H1 (cell line): ENCODE data around the gene FNDC5. TPM values are rescaled to one million over a fixed set of nuclear protein-coding genes. Genes with fewer than 3 reads are reported as not detected.

Experiments
- CTCF ChIA-PET: fragments of 300-600 bp; sonication (Branson Sonifier 250); formaldehyde crosslinking; loops from one replicate; lab custom pipeline; 2021; ENCODE audit not compliant: partially characterized antibody; lab: Charles Lee
- POLR2A ChIA-PET: fragments of 300-600 bp; sonication (Branson Sonifier 250); formaldehyde crosslinking; loops from one replicate; lab custom pipeline; 2021; ENCODE audit warnings: inconsistent platforms; ENCODE audit not compliant: partially characterized antibody; lab: Charles Lee
- DNase-seq, 2 experiments: peaks; one replicate each; pipeline versions ENCODE4 v3.0.0 to v3.0.0-alpha.2; 2010 to 2022; ENCODE audit warnings: low spot score in 2 of 2, low read depth in 1 of 2, mixed read lengths in 1 of 2
- FAIRE-seq: peaks from 2 replicates; lab custom pipeline; 2011; peaks lifted over from hg19 to GRCh38; lab: Jason Lieb, UNC
- H2AFZ ChIP-seq: 2 replicates; pipeline ENCODE4 v1.8.1; 2012; ENCODE audit warnings: low read length, inconsistent platforms
- H2AK5ac ChIP-seq: 2 replicates; pipeline ENCODE4 v1.6.1; 2013; ENCODE audit warnings: low read depth, low read length
- H2BK120ac ChIP-seq: replicated peaks from 2 replicates; pipeline ENCODE3; 2013; ENCODE audit warnings: low read depth, low read length, inconsistent platforms
- H2BK12ac ChIP-seq: 2 replicates; pipeline ENCODE4 v1.6.1; 2013; ENCODE audit warnings: low read depth, low read length
- H2BK15ac ChIP-seq: 2 replicates; pipeline ENCODE4 v1.6.1; 2013; ENCODE audit warnings: low read length
- H2BK20ac ChIP-seq: 2 replicates; pipeline ENCODE4 v1.6.1; 2013; ENCODE audit warnings: low read length
- H2BK5ac ChIP-seq: 2 replicates; pipeline ENCODE4 v1.6.1; 2013; ENCODE audit warnings: low read depth, low read length
- H3K14ac ChIP-seq: 2 replicates; pipeline ENCODE4 v1.6.1; 2013; ENCODE audit warnings: inconsistent platforms; ENCODE audit not compliant: insufficient read length
- H3K18ac ChIP-seq: 2 replicates; pipeline ENCODE4 v1.6.1; 2013; ENCODE audit warnings: low read length; ENCODE audit errors: extremely low read depth
- H3K23ac ChIP-seq: 2 replicates; pipeline ENCODE4 v1.6.1; 2013; ENCODE audit warnings: inconsistent platforms; ENCODE audit not compliant: insufficient read length
- H3K23me2 ChIP-seq: 2 replicates; pipeline ENCODE4 v1.6.1; 2013; ENCODE audit warnings: low read depth, low read length
- H3K27ac ChIP-seq: 2 replicates; pipeline ENCODE4 v1.6.1; 2011; ENCODE audit warnings: low read depth, low read length, inconsistent platforms
- H3K27me3 ChIP-seq, 4 experiments: replicated peaks in 1 of 4; 1 replicate in 1 of 4; 2 replicates in 3 of 4; pipeline versions ENCODE4 v1.6.1 to v1.8.1; 2011 to 2013; ENCODE audit warnings: low read length in 3 of 4, mild to moderate bottlenecking in 3 of 4, inconsistent platforms in 2 of 4, mixed read lengths in 2 of 4, moderate library complexity in 1 of 4; ENCODE audit not compliant: control insufficient read depth in 3 of 4, insufficient read depth in 3 of 4; ENCODE audit errors: extremely low read depth in 1 of 4
- H3K36me3 ChIP-seq, 4 experiments: 2 replicates each; pipeline versions ENCODE4 v1.6.1 to v1.8.1; 2011 to 2013; ENCODE audit warnings: mild to moderate bottlenecking in 4 of 4, low read length in 3 of 4, moderate library complexity in 2 of 4, control low read depth in 1 of 4, inconsistent platforms in 1 of 4; ENCODE audit not compliant: insufficient read depth in 4 of 4, control insufficient read depth in 2 of 4
- H3K4ac ChIP-seq: replicated peaks from 2 replicates; pipeline ENCODE3; 2013; ENCODE audit warnings: low read length, low read depth, mixed read lengths, inconsistent platforms; ENCODE audit not compliant: insufficient read length
- H3K4me1 ChIP-seq, 4 experiments: replicated peaks in 1 of 4; 1 replicate in 1 of 4; 2 replicates in 3 of 4; pipeline versions ENCODE4 v1.6.1 to v1.8.1; 2011 to 2013; ENCODE audit warnings: low read length in 3 of 4, inconsistent platforms in 2 of 4, mixed read lengths in 1 of 4; ENCODE audit not compliant: insufficient read depth in 4 of 4, control insufficient read depth in 3 of 4
- H3K4me2 ChIP-seq, 2 experiments: 2 replicates each; pipeline versions ENCODE4 v1.6.1 to v1.8.1; 2011 to 2013; ENCODE audit warnings: low read depth in 2 of 2, low read length in 2 of 2, control low read depth in 1 of 2, inconsistent platforms in 1 of 2, mild to moderate bottlenecking in 1 of 2; ENCODE audit not compliant: insufficient read depth in 1 of 2
- H3K4me3 ChIP-seq, 4 experiments: fragments of 200-600, 300-600 bp in 1 of 4; sonication (generic), shearing (Covaris generic), sonication (Bioruptor Twin) in 1 of 4; 2 replicates each; pipeline versions ENCODE4 v1.5.1 to v1.8.1; 2011 to 2016; ENCODE audit warnings: low read length in 4 of 4, low read depth in 3 of 4, control low read depth in 2 of 4, inconsistent platforms in 2 of 4, mild to moderate bottlenecking in 2 of 4, mixed read lengths in 1 of 4, moderate library complexity in 1 of 4; ENCODE audit not compliant: insufficient read depth in 2 of 4; ENCODE audit errors: extremely low read depth in 1 of 4
- H3K56ac ChIP-seq: replicated peaks from 2 replicates; pipeline ENCODE3; 2013; ENCODE audit warnings: low read depth, mild to moderate bottlenecking, mixed read lengths, low read length, inconsistent platforms; ENCODE audit not compliant: insufficient read length
- H3K79me1 ChIP-seq: 2 replicates; pipeline ENCODE4 v1.6.1; 2013; ENCODE audit warnings: low read depth, low read length, control low read depth
- H3K79me2 ChIP-seq, 2 experiments: 2 replicates each; pipeline versions ENCODE4 v1.6.1 to v1.8.1; 2012 to 2013; ENCODE audit warnings: low read length in 2 of 2, mild to moderate bottlenecking in 2 of 2, inconsistent platforms in 1 of 2; ENCODE audit not compliant: insufficient read depth in 2 of 2, control insufficient read depth in 1 of 2
- H3K9ac ChIP-seq, 4 experiments: replicated peaks in 1 of 4; 1 replicate in 1 of 4; 2 replicates in 3 of 4; pipeline versions ENCODE4 v1.6.1 to v1.8.1; 2011 to 2013; ENCODE audit warnings: low read depth in 3 of 4, low read length in 3 of 4, control low read depth in 2 of 4, mild to moderate bottlenecking in 2 of 4, moderate library complexity in 2 of 4, inconsistent platforms in 1 of 4; ENCODE audit errors: extremely low read depth in 1 of 4
- H3K9me3 ChIP-seq, 2 experiments: 2 replicates each; pipeline versions ENCODE4 v1.6.1 to v1.8.1; 2012 to 2013; ENCODE audit warnings: mild to moderate bottlenecking in 2 of 2, moderate library complexity in 2 of 2, control low read depth in 1 of 2, inconsistent platforms in 1 of 2, low read depth in 1 of 2, low read length in 1 of 2, mixed read lengths in 1 of 2; ENCODE audit not compliant: insufficient read depth in 2 of 2
- H4K20me1 ChIP-seq, 2 experiments: replicated peaks in 1 of 2; 2 replicates each; pipeline versions ENCODE3 to v1.8.1; 2011 to 2013; ENCODE audit warnings: inconsistent platforms in 2 of 2, low read length in 2 of 2, mild to moderate bottlenecking in 1 of 2; ENCODE audit not compliant: insufficient read depth in 2 of 2, control insufficient read depth in 1 of 2
- H4K5ac ChIP-seq: 2 replicates; pipeline ENCODE4 v1.6.1; 2013; ENCODE audit warnings: low read length, low read depth, mixed read lengths, inconsistent platforms; ENCODE audit not compliant: insufficient read length
- H4K8ac ChIP-seq: 2 replicates; pipeline ENCODE4 v1.8.0; 2013; ENCODE audit warnings: mild to moderate bottlenecking, moderate library complexity, low read length, inconsistent platforms; ENCODE audit not compliant: insufficient read depth; ENCODE audit errors: extremely low read depth
- H4K91ac ChIP-seq: replicated peaks from 2 replicates; pipeline ENCODE3; 2013; ENCODE audit warnings: low read length, mixed read lengths, inconsistent platforms; ENCODE audit not compliant: insufficient read length
- CHD1 ChIP-seq: IDR thresholded peaks from 2 replicates; pipeline ENCODE4 v1.6.1; 2012; ENCODE audit warnings: low read depth, low read length, improper control_type of control experiment
- HDAC2 ChIP-seq, 2 experiments: fragments of 300-600 bp in 1 of 2; sonication (generic) in 1 of 2; IDR thresholded peaks; 2 replicates each; pipeline ENCODE4 v1.6.1; 2011 to 2012; ENCODE audit warnings: low read depth in 2 of 2, low read length in 2 of 2, mild to moderate bottlenecking in 2 of 2, moderate library complexity in 2 of 2, borderline replicate concordance in 1 of 2, inconsistent platforms in 1 of 2
- PHF8 ChIP-seq: fragments of 200-600 bp; sonication (generic); conservative IDR thresholded peaks from 2 replicates; pipeline ENCODE4 v1.7.1; 2012; ENCODE audit warnings: low read depth, mild to moderate bottlenecking, inconsistent platforms, low read length, moderate library complexity
- SP4 ChIP-seq: IDR thresholded peaks from 2 replicates; pipeline ENCODE4 v1.6.1; 2012; ENCODE audit warnings: low read length, inconsistent platforms
- YY1 ChIP-seq: IDR thresholded peaks from 2 replicates; pipeline ENCODE4 v1.6.1; 2011; ENCODE audit warnings: low read depth, mild to moderate bottlenecking, low read length
- WGBS, 2 experiments: shearing (Covaris generic) in 1 of 2; methylation state at CpG; one replicate each; pipeline versions ENCODE4 v1.1.6 to v1.1.7; 2013 to 2015; ENCODE audit warnings: low lambda C conversion rate in 2 of 2, mixed read lengths in 2 of 2, inconsistent platforms in 1 of 2, low coverage in 1 of 2, missing lambda C conversion rate in 1 of 2; ENCODE audit not compliant: insufficient replicate concordance in 2 of 2, insufficient coverage in 1 of 2, insufficient read length in 1 of 2; ENCODE audit errors: extremely low coverage in 1 of 2, missing lambda C conversion rate in 1 of 2; 5-methylcytosine and 5-hydroxymethylcytosine counted together
- polyA plus RNA-seq, 7 experiments: library from polyadenylated mRNA; depleted of rRNA in 3 of 7; stranded (reverse) in 5 of 7; unstranded in 2 of 7; fragments of >200 nt in 5 of 7; fragments of 200-250 nt in 2 of 7; gene quantifications; 1 replicate in 5 of 7; 2 replicates in 1 of 7; 4 replicates in 1 of 7; pipeline versions ENCODE4 v1.2.1 to v1.2.3, GENCODE V29; 2011 to 2013; ENCODE audit warnings: missing spikeins in 2 of 7, mixed read lengths in 2 of 7
- total RNA-seq: library from RNA; stranded (reverse); fragmentation: NEBNext Ultra II Directional; extraction: Animal tissue kit (Norgen Biotek cat#: 25700); gene quantifications from 2 replicates; pipeline ENCODE4 v1.2.1, GENCODE V29; 2021

Gene FNDC5
- total and polyA plus RNA-seq, 2 of the 8 experiments (the other 6 are each of a cell fraction or from before 2014, with no cell fraction given): 1.8 to 2.0 TPM

DNA sequence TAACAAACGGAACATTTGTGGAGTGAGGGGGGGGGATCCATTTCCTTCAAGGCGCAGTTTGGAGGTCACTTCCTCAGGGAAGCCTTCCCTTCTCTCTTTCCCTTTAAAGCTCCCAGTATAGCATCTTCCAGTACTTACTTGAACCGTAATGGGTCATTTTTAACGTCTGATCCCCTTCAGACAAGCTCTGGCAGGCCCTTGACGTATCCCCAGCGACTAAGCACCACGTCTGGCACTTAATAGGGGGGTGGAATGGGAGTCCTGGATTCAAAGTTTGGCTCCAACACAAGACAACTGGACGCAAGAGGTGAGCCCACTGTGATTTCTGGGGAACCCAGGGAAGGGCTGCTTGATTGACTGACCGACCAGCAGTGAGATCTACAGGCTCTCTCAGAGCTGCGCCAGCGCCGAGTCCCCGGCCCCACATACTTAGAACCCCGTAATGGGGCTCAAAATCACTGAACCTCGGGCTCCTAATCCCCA lies 54.0 kb downstream of the FNDC5 start:
- TF ChIP-seq SP4 (no peak), HDAC2 (IDR thresholded peaks at IDR 0.05; ENCODE audit: borderline replicate concordance in 1 of 2, low read depth in 2 of 2, low read length in 2 of 2) (0 out of 4 replicates have a peak, but pooled peaks of 1 of the 2 experiments have one; percentile 18), YY1 (no peak), PHF8 (peak; percentile 43; the same call in 1 of the 2 replicates), CHD1 (no peak)
- Histone ChIP-seq H3K27ac (peak overlapping the region; percentile 91), H4K91ac (peak overlapping the region; percentile 96), H2BK120ac (peak overlapping the region; percentile 9), H4K5ac (peak overlapping the region; percentile 95), H3K79me1 (peaks cover 4% of the 10 kb centered on the region), H3K36me3 (peaks cover 0 to 6% (median 0%) of the 10 kb centered on the region in 4 experiments; a peak in 1 of 8 replicates), H3K4me2 (peak overlapping the region; percentile 77 to 99), H3K27me3 (no peaks in the 10 kb centered on the region), H2BK12ac (peak overlapping the region; percentile 92; the same call in 1 of the 2 replicates), H2AFZ (no peak overlapping the region), H2AK5ac (peak overlapping the region; percentile 92), H4K8ac (peak overlapping the region; percentile 97), H3K23me2 (peaks cover 6% of the 10 kb centered on the region), H3K23ac (no peak overlapping the region), H2BK5ac (peak overlapping the region; percentile 96), H3K4ac (peak overlapping the region; percentile 2), H2BK20ac (no peak overlapping the region), H3K9ac (peak overlapping the region; percentile 91 to 95 (median 95)), H3K4me1 (peaks cover 4 to 12% (median 9%) of the 10 kb centered on the region in 4 experiments; a peak in 6 of 7 replicates), H3K4me3 (peak overlapping the region; percentile 81 to 99 (median 93)), H3K14ac (no peak overlapping the region), H3K79me2 (peaks cover 18 to 88% of the 10 kb centered on the region in 2 experiments), H3K9me3 (no peaks in the 10 kb centered on the region), H2BK15ac (peak overlapping the region; percentile 96), H3K18ac (peak overlapping the region; percentile 76), H3K56ac (peak overlapping the region; percentile 93), H4K20me1 (peaks cover 4 to 5% of the 10 kb centered on the region in 2 experiments)
- CTCF ChIA-PET: no interaction called here
- WGBS, 2 experiments: 1% methylated on average over 15 of the region's 15 CpGs; no CpG with 5 or more reads in 1 of the 2 experiments
- DNase-seq: no peak
- POLR2A ChIA-PET: interaction anchor here (0.7 to 4.1 kb wide), 37 partner anchors 9 to 422 kb away, joined by 3 to 23 read pairs (median 5); partner anchors contain the start of genes BSDC1, FNDC5, RBBP4 and ZBTB8A
- no peak for FAIRE-seq
